Body of pancreas (tissue), 4 donors: ENCODE data around the gene KRTAP4-9. TPM values are rescaled to one million over a fixed set of nuclear protein-coding genes. Genes with fewer than 3 reads are reported as not detected.
"Not testable (repeated sequence)": the region's sequence is repeated elsewhere in the genome, so short reads cannot be mapped to it uniquely, and the experiment has no call there.

Source experiments
- ATAC-seq: fragments of 150-250 bp; one replicate; pipeline ENCODE4 v1.9.1; 2016
- DNase-seq, 4 donors: peaks; one replicate each; pipeline ENCODE4 v3.0.0-alpha.2; 2019
- H3K27ac ChIP-seq, 4 donors: fragments of 200-600 bp; sonication (generic); 1 replicate in 3 of 4; 2 replicates in 1 of 4; pipeline versions ENCODE4 v1.5.1 to v1.6.1; 2016 to 2019; ENCODE audit warnings: mild to moderate bottlenecking in 1 of 4, mixed read lengths in 1 of 4, moderate library complexity in 1 of 4
- H3K27me3 ChIP-seq, 2 donors: fragments of 200-600 bp; sonication (generic); one replicate each; pipeline ENCODE4 v1.6.0; 2016; ENCODE audit warnings: mild to moderate bottlenecking in 1 of 2
- H3K36me3 ChIP-seq, 2 donors: fragments of 200-600 bp; sonication (generic); replicated peaks in 1 of 2; 2 replicates each; pipeline ENCODE4 v1.5.1; 2016; ENCODE audit warnings: low read depth in 2 of 2; ENCODE audit not compliant: insufficient read depth in 1 of 2
- H3K4me1 ChIP-seq: fragments of 200-600 bp; sonication (generic); one replicate; pipeline ENCODE4 v1.6.0; 2016
- H3K4me3 ChIP-seq, 2 donors: fragments of 200-600 bp; sonication (generic); 1 replicate in 1 of 2; 2 replicates in 1 of 2; pipeline ENCODE4 v1.5.1; 2016 to 2019
- H3K9me3 ChIP-seq, 3 donors: fragments of 200-600 bp; sonication (generic); 1 replicate in 2 of 3; 2 replicates in 1 of 3; pipeline ENCODE4 v1.5.1; 2016
- CTCF ChIP-seq, 7 experiments: fragments of 450-650 bp in 4 of 7; fragments of 200-600 bp in 3 of 7; sonication (generic) in 3 of 7; IDR thresholded peaks; one replicate each; pipeline ENCODE4 v1.5.1; 2016 to 2019; ENCODE audit warnings: antibody characterized with exemption in 7 of 7
- POLR2A ChIP-seq, 3 donors: fragments of 450-650 bp; IDR thresholded peaks; one replicate each; pipeline ENCODE4 v1.6.1; 2016; ENCODE audit warnings: antibody characterized with exemption in 3 of 3, mild to moderate bottlenecking in 2 of 3
- WGBS, 2 donors: methylation state at CpG; one replicate each; pipeline ENCODE4 v1.1.5; 2017; 5-methylcytosine and 5-hydroxymethylcytosine counted together
- intact Hi-C: fragments of 100-400 bp; cut with DNase I; formaldehyde crosslinking; loops from one replicate; pipeline ENCODE4 v1.15.1; 2023
- total RNA-seq, 2 donors: library from RNA; depleted of rRNA; stranded (reverse); fragments of >200 nt; gene quantifications; one replicate each; pipeline ENCODE4 v1.1.0, GENCODE V29; 2016

The KRTAP4-9 gene
- total RNA-seq, 2 donors from 2014 or later, result not detected

GRCh38 chr17:41098481-41098880 is 6.7 kb upstream of the KRTAP4-9 start:
- intact Hi-C loops, result no loop called here
- no peaks in the 10 kb centered on the region for H3K9me3 ChIP-seq

GRCh38 chr17:41099682-41100480 is 5.3 kb upstream of the KRTAP4-9 start:
- intact Hi-C loops, result not testable (repeated sequence)
- 42 to 59% methylated on average over 7 of the region's 7 CpGs for WGBS, 2 donors

More at GRCh38 chr17:41098481-41098880, 6.7 kb upstream of the KRTAP4-9 start:
- ATAC-seq (no peak), DNase-seq (no peak)
- WGBS, 2 donors, result 55 to 56% methylated on average over 6 of the region's 6 CpGs
- no peak for TF ChIP-seq POLR2A (IDR thresholded peaks at IDR 0.05)
- no peak for TF ChIP-seq CTCF (IDR thresholded peaks at IDR 0.05)
- Histone ChIP-seq H3K36me3 (no peaks in the 10 kb centered on the region), H3K4me1 (no peaks in the 10 kb centered on the region), H3K27me3 (no peaks in the 10 kb centered on the region), H3K4me3 (no peak overlapping the region), H3K27ac (no peak overlapping the region)

GRCh38 chr17:41101586-41102259 is 3.5 kb upstream of the KRTAP4-9 start, which contains the start of gene KRTAP4-16:
Gene KRTAP4-16, minus strand, starts transcription at chr17:41102209. Its CDS starts 0 bp downstream, at chr17:41102209.
- intact Hi-C loops, result no loop called here
- WGBS, 2 donors, result 37 to 64% methylated on average over 6 to 10 of the region's 10 CpGs
- DNase-seq (no peak), ATAC-seq (no peak)
- H3K27ac ChIP-seq, result no peak within 1 kb of the TSS
- no peaks in the 10 kb centered on the region for H3K27me3 ChIP-seq
- TF ChIP-seq POLR2A (IDR thresholded peaks at IDR 0.05), result no peak
- TF ChIP-seq CTCF (IDR thresholded peaks at IDR 0.05), result no peak
- H3K4me1 ChIP-seq, result no peaks in the 10 kb centered on the region
- H3K36me3 ChIP-seq, result no peaks in the 10 kb centered on the region
- no peak within 1 kb of the TSS for H3K4me3 ChIP-seq
- H3K9me3 ChIP-seq, result no peaks in the 10 kb centered on the region

More at GRCh38 chr17:41099682-41100480, 5.3 kb upstream of the KRTAP4-9 start:
- not testable (repeated sequence) for H3K36me3 ChIP-seq, H3K27ac ChIP-seq, H3K4me3 ChIP-seq, ATAC-seq, DNase-seq, H3K4me1 ChIP-seq, H3K9me3 ChIP-seq, H3K27me3 ChIP-seq

- intact Hi-C loops, result no loop called here
- no peaks in the 10 kb centered on the region for H3K4me1 ChIP-seq
- DNase-seq, result no peak
- WGBS, 2 donors, result 86 to 88% methylated on average over 1 of the region's 1 CpG
- H3K4me3 ChIP-seq, result no peak overlapping the region
- no peaks in the 10 kb centered on the region for H3K9me3 ChIP-seq
- no peak overlapping the region for H3K27ac ChIP-seq
- TF ChIP-seq POLR2A (IDR thresholded peaks at IDR 0.05), result no peak
- H3K27me3 ChIP-seq, result no peaks in the 10 kb centered on the region
- ATAC-seq, result no peak
- H3K36me3 ChIP-seq, result no peaks in the 10 kb centered on the region
These were observed 1.3 kb upstream of the KRTAP4-9 start for GRCh38 chr17:41103896-41104295.

GRCh38 chr17:41104386-41105038 is 677 bp upstream of the KRTAP4-9 start:
- H3K27ac ChIP-seq, H3K4me1 ChIP-seq, intact Hi-C loops, H3K9me3 ChIP-seq, DNase-seq, ATAC-seq, H3K27me3 ChIP-seq, H3K4me3 ChIP-seq, H3K36me3 ChIP-seq: not testable (repeated sequence)
- 47 to 52% methylated on average over 2 of the region's 2 CpGs for WGBS, 2 donors

- H3K9me3 ChIP-seq, result no peaks in the 10 kb centered on the region
- no peak for ATAC-seq
- no peaks in the 10 kb centered on the region for H3K27me3 ChIP-seq
- DNase-seq, result no peak
- TF ChIP-seq POLR2A (IDR thresholded peaks at IDR 0.05) (no peak), CTCF (IDR thresholded peaks at IDR 0.05) (no peak)
- H3K36me3 ChIP-seq, result no peaks in the 10 kb centered on the region
- no peak overlapping the region for H3K27ac ChIP-seq
- WGBS, 2 donors, result 21 to 36% methylated on average over 1 of the region's 1 CpG
- no peaks in the 10 kb centered on the region for H3K4me1 ChIP-seq
- intact Hi-C loops, result no loop called here
- no peak overlapping the region for H3K4me3 ChIP-seq
These were observed 2.8 kb downstream of the KRTAP4-9 start for GRCh38 chr17:41107941-41108450.

GRCh38 chr17:41108728-41109386 is 3.7 kb downstream of the KRTAP4-9 start:
- H3K27ac ChIP-seq, DNase-seq, H3K36me3 ChIP-seq, ATAC-seq, intact Hi-C loops, H3K4me3 ChIP-seq, H3K27me3 ChIP-seq, H3K9me3 ChIP-seq, H3K4me1 ChIP-seq: not testable (repeated sequence)
- WGBS, 2 donors, result 0 to 44% methylated on average over 1 of the region's 1 CpG
